ENCODE results near the gene PAGR1. TPM values are rescaled to one million over a fixed set of nuclear protein-coding genes. Genes with fewer than 3 reads are reported as not detected.
A peak's percentile ranks its signal among the peaks of the same experiment; 100 is the strongest.

The PAGR1 gene
- total and polyA plus RNA-seq, 9 of the 15 experiments (the other 6 are each of a cell fraction or from before 2014, with no cell fraction given) = 1.4 to 58.2 (median 16.8) TPM

DNA sequence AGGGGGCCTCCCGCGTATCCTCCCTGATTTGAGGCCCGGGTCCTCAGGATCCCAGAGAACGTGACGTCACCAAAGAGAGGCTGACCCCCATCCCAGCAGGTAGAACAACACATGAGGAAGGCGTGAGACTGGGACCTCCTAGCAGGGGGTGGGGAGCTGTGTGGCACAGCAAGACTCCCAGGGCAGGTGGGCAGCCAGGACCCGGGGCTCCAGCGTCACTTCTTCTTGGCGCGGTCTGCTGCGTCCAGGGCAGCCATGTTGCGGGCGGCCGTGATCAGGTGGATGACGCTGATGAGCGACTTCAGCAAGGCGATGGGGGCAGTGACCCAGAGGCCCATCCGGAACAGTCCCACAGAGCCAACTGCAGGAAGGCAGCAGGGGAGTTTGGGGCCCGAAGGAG, 43.0 kb downstream of the PAGR1 start:
- BruUV-seq (replicated peaks) = no TSS peak
- WGBS (ENCODE audit: insufficient coverage, low coverage, missing lambda C conversion rate) = 90% methylated on average over 10 of the region's 19 CpGs
- peaks cover 11% of the 10 kb centered on the region; the same call in 2 of the 3 replicates for H3K79me2 ChIP-seq (ENCODE audit: control insufficient read depth, insufficient read depth, low read length)
- ChIA-PET POLR2A (interaction anchor here (1.1 kb wide), 1 partner anchor 11 kb away, joined by 3 read pairs; no protein-coding TSS in a partner anchor), CTCF (ENCODE audit: low intra/inter-chr PET ratio) (no interaction called here)
- H3K4me3 ChIP-seq = no peak overlapping the region
- H4K20me1 ChIP-seq (replicated peaks; ENCODE audit: control insufficient read depth, insufficient read depth, low read length) = no peaks in the 10 kb centered on the region
- no peak overlapping the region for H2AFZ ChIP-seq (ENCODE audit: low read depth, low read length)
- DNase-seq (ENCODE audit: extremely low read depth in 1 of 4, low spot score in 3 of 4) (no peak), ATAC-seq (no peak), FAIRE-seq (no peak)
- no peaks in the 10 kb centered on the region for H3K9me3 ChIP-seq (replicated peaks; ENCODE audit: control insufficient read depth, insufficient read depth, low read depth, low read length)
- intact Hi-C loops (cut with micrococcal nuclease) = no loop called here
- in situ Hi-C loops (cut with MboI) = no loop called here
- peak; percentile 21; the same call in 1 of the 2 replicates for TF ChIP-seq RBFOX2 (IDR thresholded peaks at IDR 0.05; ENCODE audit: low read depth, low read length)
- no peak for TF ChIP-seq SREBF1 (IDR thresholded peaks at IDR 0.05; ENCODE audit: borderline replicate concordance, low read depth, low read length)
- H3K36me3 ChIP-seq (ENCODE audit: control insufficient read depth, insufficient read depth, low read length) = peaks cover 27% of the 10 kb centered on the region; the same call in 2 of the 3 replicates
- H3K4me2 ChIP-seq (ENCODE audit: insufficient read depth, low read length) = no peak overlapping the region
- H3K27me3 ChIP-seq (ENCODE audit: control insufficient read depth in 2 of 2, insufficient read depth in 2 of 2, low read length in 2 of 2) = no peaks in the 10 kb centered on the region
- H3K4me1 ChIP-seq (replicated peaks in 1 of 2; ENCODE audit: control insufficient read depth in 2 of 2, insufficient read depth in 2 of 2, low read length in 2 of 2) = peaks cover 4 to 27% of the 10 kb centered on the region in 2 experiments; a peak in 3 of 5 replicates
- no peak overlapping the region for H3K27ac ChIP-seq (ENCODE audit: extremely low read depth, low read depth, low read length)
- H3K9ac ChIP-seq (ENCODE audit: insufficient read depth in 1 of 2, low read depth in 2 of 2, low read length in 2 of 2) = no peak overlapping the region
- no peaks in the 10 kb centered on the region for H3K9me1 ChIP-seq (ENCODE audit: control insufficient read depth, insufficient read depth, low read length)

DNA sequence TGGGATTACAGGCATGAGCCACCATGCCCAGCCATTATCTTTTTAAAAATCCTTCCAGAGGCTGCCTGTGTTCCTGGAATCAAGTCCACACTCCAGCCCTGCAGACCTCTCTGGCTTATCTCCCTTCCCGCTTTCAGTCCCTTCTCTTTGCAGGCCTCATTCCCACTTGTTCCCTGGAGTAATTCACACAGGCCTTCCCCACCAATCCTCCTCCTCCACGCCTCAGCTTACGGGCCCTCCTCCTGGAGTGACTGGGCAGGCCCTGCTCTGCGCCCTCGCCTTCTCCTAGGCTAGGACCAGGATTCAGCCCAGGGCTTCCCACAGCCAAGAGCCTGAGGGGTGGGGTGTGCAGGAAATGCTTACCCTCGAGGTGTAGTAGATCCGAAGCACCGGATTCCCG, 44.3 kb downstream of the PAGR1 start:
- H3K27ac ChIP-seq (ENCODE audit: extremely low read depth, low read depth, low read length) = no peak overlapping the region
- H3K79me2 ChIP-seq (ENCODE audit: control insufficient read depth, insufficient read depth, low read length) = peaks cover 11% of the 10 kb centered on the region; the same call in 2 of the 3 replicates
- BruUV-seq (replicated peaks) = no TSS peak
- no peak overlapping the region for H3K4me3 ChIP-seq
- no peaks in the 10 kb centered on the region for H3K9me1 ChIP-seq (ENCODE audit: control insufficient read depth, insufficient read depth, low read length)
- in situ Hi-C loops (cut with MboI) = no loop called here
- FAIRE-seq (no peak), DNase-seq (ENCODE audit: extremely low read depth in 1 of 4, low spot score in 3 of 4) (no peak), ATAC-seq (no peak)
- no peak overlapping the region for H2AFZ ChIP-seq (ENCODE audit: low read depth, low read length)
- no peaks in the 10 kb centered on the region for H3K9me3 ChIP-seq (replicated peaks; ENCODE audit: control insufficient read depth, insufficient read depth, low read depth, low read length)
- H3K9ac ChIP-seq (ENCODE audit: insufficient read depth in 1 of 2, low read depth in 2 of 2, low read length in 2 of 2) = peak overlapping the region in 1 of 2 experiments; percentile 19; a peak in 1 of 4 replicates
- intact Hi-C loops (cut with micrococcal nuclease) = loop anchor here (5.0 kb wide), 1 partner anchor 147 kb away; no protein-coding TSS in a partner anchor
- 84% methylated on average over 9 of the region's 9 CpGs for WGBS (ENCODE audit: insufficient coverage, low coverage, missing lambda C conversion rate)
- H3K27me3 ChIP-seq (ENCODE audit: control insufficient read depth in 2 of 2, insufficient read depth in 2 of 2, low read length in 2 of 2) = no peaks in the 10 kb centered on the region
- peaks cover 27% of the 10 kb centered on the region; the same call in 2 of the 3 replicates for H3K36me3 ChIP-seq (ENCODE audit: control insufficient read depth, insufficient read depth, low read length)
- no peaks in the 10 kb centered on the region for H4K20me1 ChIP-seq (replicated peaks; ENCODE audit: control insufficient read depth, insufficient read depth, low read length)
- H3K4me1 ChIP-seq (replicated peaks in 1 of 2; ENCODE audit: control insufficient read depth in 2 of 2, insufficient read depth in 2 of 2, low read length in 2 of 2) = peaks cover 4 to 32% of the 10 kb centered on the region in 2 experiments; a peak in 3 of 5 replicates
- no peak overlapping the region for H3K4me2 ChIP-seq (ENCODE audit: insufficient read depth, low read length)
- CTCF ChIA-PET (ENCODE audit: low intra/inter-chr PET ratio) = no interaction called here
- POLR2A ChIA-PET = no interaction called here
- TF ChIP-seq ZFPM2 (CRISPR knock-in tag; IDR thresholded peaks at IDR 0.05) (no peak), SMAD2 (IDR thresholded peaks at IDR 0.05; ENCODE audit: low read depth, low read length) (no peak), ESRRA (IDR thresholded peaks at IDR 0.05; ENCODE audit: borderline replicate concordance, low read depth) (no peak), EP300 (IDR thresholded peaks at IDR 0.05; ENCODE audit: low read length) (no peak), TRIM24 (IDR thresholded peaks at IDR 0.05) (no peak), FUS (optimal IDR thresholded peaks at IDR 0.05; ENCODE audit: low read depth, low read length) (no peak), ARID1B (IDR thresholded peaks at IDR 0.05) (no peak), NFATC3 (IDR thresholded peaks at IDR 0.05) (no peak)
- TF ChIP-seq, protein P1, sequence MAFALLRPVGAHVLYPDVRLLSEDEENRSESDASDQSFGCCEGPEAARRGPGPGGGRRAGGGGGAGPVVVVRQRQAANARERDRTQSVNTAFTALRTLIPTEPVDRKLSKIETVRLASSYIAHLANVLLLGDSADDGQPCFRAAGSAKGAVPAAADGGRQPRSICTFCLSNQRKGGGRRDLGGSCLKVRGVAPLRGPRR (CRISPR knock-in tag; IDR thresholded peaks at IDR 0.05) = no peak
- TF ChIP-seq, protein P2, sequence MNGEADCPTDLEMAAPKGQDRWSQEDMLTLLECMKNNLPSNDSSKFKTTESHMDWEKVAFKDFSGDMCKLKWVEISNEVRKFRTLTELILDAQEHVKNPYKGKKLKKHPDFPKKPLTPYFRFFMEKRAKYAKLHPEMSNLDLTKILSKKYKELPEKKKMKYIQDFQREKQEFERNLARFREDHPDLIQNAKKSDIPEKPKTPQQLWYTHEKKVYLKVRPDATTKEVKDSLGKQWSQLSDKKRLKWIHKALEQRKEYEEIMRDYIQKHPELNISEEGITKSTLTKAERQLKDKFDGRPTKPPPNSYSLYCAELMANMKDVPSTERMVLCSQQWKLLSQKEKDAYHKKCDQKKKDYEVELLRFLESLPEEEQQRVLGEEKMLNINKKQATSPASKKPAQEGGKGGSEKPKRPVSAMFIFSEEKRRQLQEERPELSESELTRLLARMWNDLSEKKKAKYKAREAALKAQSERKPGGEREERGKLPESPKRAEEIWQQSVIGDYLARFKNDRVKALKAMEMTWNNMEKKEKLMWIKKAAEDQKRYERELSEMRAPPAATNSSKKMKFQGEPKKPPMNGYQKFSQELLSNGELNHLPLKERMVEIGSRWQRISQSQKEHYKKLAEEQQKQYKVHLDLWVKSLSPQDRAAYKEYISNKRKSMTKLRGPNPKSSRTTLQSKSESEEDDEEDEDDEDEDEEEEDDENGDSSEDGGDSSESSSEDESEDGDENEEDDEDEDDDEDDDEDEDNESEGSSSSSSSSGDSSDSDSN (IDR thresholded peaks at IDR 0.05; ENCODE audit: borderline replicate concordance in 1 of 2, low read depth in 2 of 2, low read length in 2 of 2) = no peak
- TF ChIP-seq, protein P3, sequence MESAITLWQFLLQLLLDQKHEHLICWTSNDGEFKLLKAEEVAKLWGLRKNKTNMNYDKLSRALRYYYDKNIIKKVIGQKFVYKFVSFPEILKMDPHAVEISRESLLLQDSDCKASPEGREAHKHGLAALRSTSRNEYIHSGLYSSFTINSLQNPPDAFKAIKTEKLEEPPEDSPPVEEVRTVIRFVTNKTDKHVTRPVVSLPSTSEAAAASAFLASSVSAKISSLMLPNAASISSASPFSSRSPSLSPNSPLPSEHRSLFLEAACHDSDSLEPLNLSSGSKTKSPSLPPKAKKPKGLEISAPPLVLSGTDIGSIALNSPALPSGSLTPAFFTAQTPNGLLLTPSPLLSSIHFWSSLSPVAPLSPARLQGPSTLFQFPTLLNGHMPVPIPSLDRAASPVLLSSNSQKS (CRISPR knock-in tag; IDR thresholded peaks at IDR 0.05) = no peak

Measured in K562 (cell line).